Neural progenitor cell (in vitro differentiated cells): Measurements from ENCODE around the gene SMYD3. TPM values are rescaled to one million over a fixed set of nuclear protein-coding genes. Genes with fewer than 3 reads are reported as not detected.

Experiments used
- DNase-seq: peaks from one replicate; pipeline ENCODE4 v3.0.0-alpha.2; 2016; ENCODE audit warnings: low spot score
- H2AFZ ChIP-seq: fragments of 200-600 bp; sonication (generic); replicated peaks from 2 replicates; pipeline ENCODE4 v1.6.1; 2016; ENCODE audit warnings: antibody characterized with exemption
- H3F3A ChIP-seq: fragments of 200-600 bp; sonication (generic); 2 replicates; pipeline ENCODE4 v1.6.1; 2016; ENCODE audit warnings: antibody characterized with exemption, low read depth
- H3K27ac ChIP-seq: fragments of 200-600 bp; sonication (generic); 2 replicates; pipeline ENCODE4 v1.5.1; 2016; ENCODE audit warnings: mild to moderate bottlenecking
- H3K27me3 ChIP-seq: fragments of 200-600 bp; sonication (generic); 2 replicates; pipeline ENCODE4 v1.6.1; 2016; ENCODE audit warnings: mild to moderate bottlenecking, moderate library complexity
- H3K36me3 ChIP-seq: fragments of 200-600 bp; sonication (generic); 2 replicates; pipeline ENCODE4 v1.5.1; 2016
- H3K4me1 ChIP-seq: fragments of 200-600 bp; sonication (generic); 2 replicates; pipeline ENCODE4 v1.6.1; 2016; ENCODE audit warnings: mixed run types
- H3K4me2 ChIP-seq: fragments of 200-600 bp; sonication (generic); 2 replicates; pipeline ENCODE4 v1.6.1; 2016
- H3K4me3 ChIP-seq: fragments of 200-600 bp; sonication (generic); 2 replicates; pipeline ENCODE4 v1.5.1; 2016
- H3K79me2 ChIP-seq: fragments of 200-600 bp; sonication (generic); 2 replicates; pipeline ENCODE4 v1.6.1; 2016; ENCODE audit warnings: low read depth
- H3K9ac ChIP-seq: fragments of 200-600 bp; sonication (generic); 2 replicates; pipeline ENCODE4 v1.6.1; 2016
- H3K9me3 ChIP-seq: fragments of 200-600 bp; sonication (generic); 2 replicates; pipeline ENCODE4 v1.5.1; 2016; ENCODE audit warnings: low read depth
- H4K20me1 ChIP-seq: fragments of 200-600 bp; sonication (generic); 2 replicates; pipeline ENCODE4 v1.6.1; 2016; ENCODE audit warnings: low read depth
- H3K27ac Mint-ChIP-seq: 3 replicates; pipeline ENCODE4 v1.8.0; 2021; ENCODE audit warnings: mixed read lengths
- H3K27me3 Mint-ChIP-seq: 2 replicates; pipeline ENCODE4 v1.8.0; 2022; ENCODE audit warnings: low read depth, mild to moderate bottlenecking, inconsistent platforms, moderate library complexity, mixed read lengths; ENCODE audit not compliant: insufficient read depth
- H3K36me3 Mint-ChIP-seq: 3 replicates; pipeline ENCODE4 v1.8.0; 2021; ENCODE audit warnings: mixed read lengths
- H3K4me1 Mint-ChIP-seq: 3 replicates; pipeline ENCODE4 v1.8.0; 2021; ENCODE audit warnings: mixed read lengths
- H3K4me3 Mint-ChIP-seq: 3 replicates; pipeline ENCODE4 v1.8.0; 2021; ENCODE audit warnings: mild to moderate bottlenecking, moderate library complexity, mixed read lengths
- H3K9me3 Mint-ChIP-seq: 3 replicates; pipeline ENCODE4 v1.8.0; 2020; ENCODE audit warnings: mixed read lengths
- CTCF ChIP-seq: fragments of 200-600 bp; sonication (generic); IDR thresholded peaks from 2 replicates; pipeline ENCODE4 v1.5.1; 2017; ENCODE audit warnings: antibody characterized with exemption, mild to moderate bottlenecking
- EZH2 ChIP-seq: fragments of 200-600 bp; sonication (generic); IDR thresholded peaks from 2 replicates; pipeline ENCODE4 v1.6.1; 2017; ENCODE audit warnings: antibody characterized with exemption, mild to moderate bottlenecking, moderate library complexity
- EZH2phosphoT487 ChIP-seq: fragments of 200-600 bp; sonication (generic); IDR thresholded peaks from 2 replicates; pipeline ENCODE4 v1.6.1; 2017; ENCODE audit warnings: antibody characterized with exemption
- total RNA-seq: library from RNA; depleted of rRNA; stranded (reverse); fragments of >200 nt; gene quantifications from 2 replicates; pipeline ENCODE4 v1.2.3, GENCODE V29; 2015; ENCODE audit warnings: low replicate concordance

Gene SMYD3
- total RNA-seq, 1 donor from 2014 or later = 43.2 TPM

- Histone ChIP-seq H3K4me3 (no peak overlapping the region), H3K79me2 (no peaks in the 10 kb centered on the region), H3K4me2 (no peak overlapping the region), H2AFZ (no peak overlapping the region), H3K9ac (no peak overlapping the region), H3K9me3 (no peaks in the 10 kb centered on the region), H4K20me1 (no peaks in the 10 kb centered on the region), H3K27me3 (no peaks in the 10 kb centered on the region), H3K36me3 (no peaks in the 10 kb centered on the region), H3K27ac (no peak overlapping the region), H3F3A (no peaks in the 10 kb centered on the region), H3K4me1 (peaks cover 19% of the 10 kb centered on the region)
- no peak overlapping the region for H3K27ac Mint-ChIP-seq
- peaks cover 11% of the 10 kb centered on the region for H3K4me1 Mint-ChIP-seq
- TF ChIP-seq CTCF (no peak), EZH2phosphoT487 (no peak), EZH2 (no peak)
- no peak overlapping the region for H3K4me3 Mint-ChIP-seq
- no peaks in the 10 kb centered on the region for H3K36me3 Mint-ChIP-seq
- DNase-seq = no peak
- H3K9me3 Mint-ChIP-seq = no peaks in the 10 kb centered on the region
- no peaks in the 10 kb centered on the region for H3K27me3 Mint-ChIP-seq
Observed at GRCh38 chr1:246161626-246162025, 345.5 kb downstream of the SMYD3 start.

DNA sequence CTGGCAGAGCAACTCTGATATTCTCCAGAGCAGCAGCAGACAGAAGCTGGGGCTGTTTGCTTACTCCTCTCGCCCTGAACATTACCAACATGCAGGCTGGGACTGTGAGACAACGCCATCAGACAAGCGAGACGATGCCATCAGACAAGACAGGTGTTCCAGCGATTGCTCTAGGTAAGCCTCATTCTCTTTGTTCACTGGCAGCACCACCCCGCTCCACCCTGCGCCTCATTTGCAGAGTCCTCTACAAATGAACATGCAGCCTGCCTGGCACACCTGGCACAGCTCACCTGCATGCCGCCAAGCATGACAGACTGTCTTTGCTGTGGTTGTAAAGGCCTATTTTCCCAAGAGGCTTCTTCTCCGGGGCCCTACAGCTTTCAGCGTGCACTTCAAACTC lies 346.2 kb downstream of the SMYD3 start:
- H3K27ac ChIP-seq = no peak overlapping the region

DNA sequence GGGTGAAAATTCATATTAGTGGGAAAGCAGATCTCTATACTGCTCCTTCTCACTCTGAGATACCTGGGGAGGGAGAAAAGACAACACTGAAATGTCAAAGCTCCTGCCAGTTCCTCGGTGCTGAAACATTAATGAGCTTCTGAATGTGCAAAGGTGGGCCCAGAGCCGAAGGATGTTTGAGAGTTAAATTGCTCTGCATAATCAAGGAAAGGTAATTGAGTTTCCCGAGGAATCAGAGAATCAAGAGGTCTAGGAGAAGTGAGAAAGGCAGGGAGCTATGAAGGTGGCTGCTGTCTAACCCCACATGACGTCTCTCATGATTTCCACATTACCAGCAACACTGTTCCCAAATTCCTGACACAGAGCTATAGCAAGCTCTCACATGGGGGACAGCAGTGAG lies 346.7 kb downstream of the SMYD3 start:
- Mint-ChIP-seq H3K27me3 (no peaks in the 10 kb centered on the region), H3K36me3 (no peaks in the 10 kb centered on the region), H3K9me3 (no peaks in the 10 kb centered on the region), H3K4me1 (peaks cover 2% of the 10 kb centered on the region), H3K27ac (no peak overlapping the region), H3K4me3 (no peak overlapping the region)
- Histone ChIP-seq H3K4me2 (no peak overlapping the region), H3F3A (no peaks in the 10 kb centered on the region), H3K4me1 (peaks cover 19% of the 10 kb centered on the region), H3K27me3 (no peaks in the 10 kb centered on the region), H3K9me3 (no peaks in the 10 kb centered on the region), H4K20me1 (no peaks in the 10 kb centered on the region), H3K36me3 (no peaks in the 10 kb centered on the region), H3K9ac (no peak overlapping the region), H3K4me3 (no peak overlapping the region), H3K79me2 (no peaks in the 10 kb centered on the region), H2AFZ (no peak overlapping the region), H3K27ac (no peak overlapping the region)
- DNase-seq = no peak
- TF ChIP-seq EZH2phosphoT487 (no peak), CTCF (no peak), EZH2 (no peak)

More for the DNA sequence above, 346.2 kb downstream of the SMYD3 start:
- DNase-seq = no peak
- no peaks in the 10 kb centered on the region for H3K36me3 ChIP-seq
- H4K20me1 ChIP-seq = no peaks in the 10 kb centered on the region
- H3K9me3 ChIP-seq = no peaks in the 10 kb centered on the region
- no peaks in the 10 kb centered on the region for H3K79me2 ChIP-seq
- H3K27me3 Mint-ChIP-seq = no peaks in the 10 kb centered on the region
- no peak overlapping the region for H3K4me3 ChIP-seq
- no peak overlapping the region for H3K9ac ChIP-seq
- TF ChIP-seq CTCF (no peak), EZH2phosphoT487 (no peak), EZH2 (no peak)
- H3K4me1 Mint-ChIP-seq = peaks cover 5% of the 10 kb centered on the region
- H3F3A ChIP-seq = no peaks in the 10 kb centered on the region
- H3K4me3 Mint-ChIP-seq = no peak overlapping the region
- H3K4me1 ChIP-seq = peaks cover 19% of the 10 kb centered on the region
- H3K27ac Mint-ChIP-seq = no peak overlapping the region
- H2AFZ ChIP-seq = no peak overlapping the region
- no peaks in the 10 kb centered on the region for H3K9me3 Mint-ChIP-seq
- H3K36me3 Mint-ChIP-seq = no peaks in the 10 kb centered on the region
- no peaks in the 10 kb centered on the region for H3K27me3 ChIP-seq
- H3K4me2 ChIP-seq = no peak overlapping the region
